IPS-18a (cell line): ENCODE results near the gene MISP.

Source experiments
- H3K27ac ChIP-seq: one replicate; pipeline ENCODE4 v1.5.1; 2013; ENCODE audit warnings: low read length
- H3K27me3 ChIP-seq: one replicate; pipeline ENCODE4 v1.6.1; 2013; ENCODE audit warnings: mild to moderate bottlenecking, low read length; ENCODE audit not compliant: control insufficient read depth, insufficient read depth
- H3K36me3 ChIP-seq: one replicate; pipeline ENCODE4 v1.6.1; 2013; ENCODE audit warnings: low read depth, low read length; ENCODE audit not compliant: control insufficient read depth
- H3K4me1 ChIP-seq: one replicate; pipeline ENCODE4 v1.6.1; 2013; ENCODE audit warnings: low read depth, low read length; ENCODE audit not compliant: control insufficient read depth
- H3K4me3 ChIP-seq: one replicate; pipeline ENCODE4 v1.5.1; 2013; ENCODE audit warnings: low read length
- H3K9ac ChIP-seq: one replicate; pipeline ENCODE4 v1.6.1; 2013; ENCODE audit warnings: mild to moderate bottlenecking, low read length, moderate library complexity
- H3K9me3 ChIP-seq: one replicate; pipeline ENCODE4 v1.6.1; 2013; ENCODE audit warnings: low read depth, low read length; ENCODE audit not compliant: control insufficient read depth

MISP gene

DNA sequence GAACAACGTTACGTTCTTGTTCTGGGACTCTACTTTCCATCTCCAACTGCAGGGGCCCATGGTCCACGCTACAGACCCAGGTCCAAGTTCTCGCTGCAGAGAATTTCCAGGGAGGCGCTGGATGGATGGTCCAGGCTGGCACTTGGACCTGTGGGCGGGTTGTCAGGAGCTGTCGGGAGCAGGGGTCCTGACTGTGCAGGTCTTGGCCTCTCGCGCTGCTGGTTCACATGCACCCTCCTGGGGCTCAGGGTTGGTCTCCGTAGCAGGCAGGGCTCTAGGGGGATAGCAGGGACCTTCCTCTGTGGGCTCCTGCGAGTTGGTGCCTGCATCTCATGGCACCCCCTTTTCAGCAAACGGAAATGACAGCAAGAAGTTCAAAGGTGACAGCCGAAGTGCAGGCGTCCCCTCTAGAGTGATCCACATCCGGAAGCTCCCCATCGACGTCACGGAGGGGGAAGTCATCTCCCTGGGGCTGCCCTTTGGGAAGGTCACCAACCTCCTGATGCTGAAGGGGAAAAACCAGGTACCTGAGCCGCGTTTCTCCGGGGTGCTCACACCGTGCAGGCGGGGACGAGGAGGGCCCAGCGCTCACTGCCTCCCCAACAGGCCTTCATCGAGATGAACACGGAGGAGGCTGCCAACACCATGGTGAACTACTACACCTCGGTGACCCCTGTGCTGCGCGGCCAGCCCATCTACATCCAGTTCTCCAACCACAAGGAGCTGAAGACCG is 52.9 kb downstream of the MISP start:
- Histone ChIP-seq H3K9ac (no peak overlapping the region), H3K4me1 (peaks cover 13% of the 10 kb centered on the region), H3K27me3 (no peaks in the 10 kb centered on the region), H3K4me3 (no peak overlapping the region), H3K36me3 (peaks cover 86% of the 10 kb centered on the region), H3K9me3 (no peaks in the 10 kb centered on the region), H3K27ac (no peak overlapping the region)

DNA sequence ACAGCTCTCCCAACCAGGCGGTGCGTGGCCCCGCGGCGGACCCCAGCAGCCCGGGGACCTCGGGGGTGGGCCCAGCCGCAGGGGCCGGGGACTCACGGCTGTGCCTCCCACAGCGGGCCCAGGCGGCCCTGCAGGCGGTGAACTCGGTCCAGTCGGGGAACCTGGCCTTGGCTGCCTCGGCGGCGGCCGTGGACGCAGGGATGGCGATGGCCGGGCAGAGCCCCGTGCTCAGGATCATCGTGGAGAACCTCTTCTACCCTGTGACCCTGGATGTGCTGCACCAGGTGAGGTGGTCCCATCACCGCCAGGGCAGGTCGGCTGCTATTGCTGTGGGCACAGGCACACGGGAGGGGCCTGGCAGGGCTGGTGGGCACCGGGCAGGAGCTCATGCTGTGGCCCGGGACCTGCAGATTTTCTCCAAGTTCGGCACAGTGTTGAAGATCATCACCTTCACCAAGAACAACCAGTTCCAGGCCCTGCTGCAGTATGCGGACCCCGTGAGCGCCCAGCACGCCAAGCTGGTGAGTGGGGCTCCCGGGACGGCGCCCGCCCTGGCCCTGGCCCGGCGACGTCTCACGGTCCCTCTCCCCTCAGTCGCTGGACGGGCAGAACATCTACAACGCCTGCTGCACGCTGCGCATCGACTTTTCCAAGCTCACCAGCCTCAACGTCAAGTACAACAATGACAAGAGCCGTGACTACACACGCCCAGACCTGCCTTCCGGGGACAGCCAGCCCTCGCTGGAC is 53.7 kb downstream of the MISP start:
- Histone ChIP-seq H3K36me3 (peaks cover 87% of the 10 kb centered on the region), H3K9me3 (no peaks in the 10 kb centered on the region), H3K4me3 (no peak overlapping the region), H3K27me3 (no peaks in the 10 kb centered on the region), H3K9ac (no peak overlapping the region), H3K4me1 (peaks cover 9% of the 10 kb centered on the region), H3K27ac (no peak overlapping the region)

DNA sequence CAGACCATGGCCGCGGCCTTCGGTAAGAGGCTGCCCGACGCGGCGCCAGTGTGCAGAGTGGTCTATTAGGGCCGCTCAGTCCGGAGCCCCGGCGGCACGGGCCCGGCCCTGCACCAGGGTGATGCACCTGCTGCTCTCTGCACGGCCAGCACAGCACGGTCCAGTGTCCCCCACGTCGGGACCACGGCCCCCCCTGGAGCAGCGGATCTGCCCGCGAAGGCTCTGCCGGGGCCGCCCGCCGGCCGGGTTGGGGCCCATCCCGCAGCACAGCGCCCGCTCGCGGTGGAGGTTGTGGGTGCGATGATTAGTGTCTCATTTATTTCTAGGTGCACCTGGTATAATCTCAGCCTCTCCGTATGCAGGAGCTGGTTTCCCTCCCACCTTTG is 54.2 kb downstream of the MISP start:
- H3K27ac ChIP-seq = no peak overlapping the region
- no peaks in the 10 kb centered on the region for H3K27me3 ChIP-seq
- no peak overlapping the region for H3K4me3 ChIP-seq
- no peaks in the 10 kb centered on the region for H3K9me3 ChIP-seq
- H3K36me3 ChIP-seq = peaks cover 88% of the 10 kb centered on the region
- no peak overlapping the region for H3K9ac ChIP-seq
- H3K4me1 ChIP-seq = peaks cover 7% of the 10 kb centered on the region

DNA sequence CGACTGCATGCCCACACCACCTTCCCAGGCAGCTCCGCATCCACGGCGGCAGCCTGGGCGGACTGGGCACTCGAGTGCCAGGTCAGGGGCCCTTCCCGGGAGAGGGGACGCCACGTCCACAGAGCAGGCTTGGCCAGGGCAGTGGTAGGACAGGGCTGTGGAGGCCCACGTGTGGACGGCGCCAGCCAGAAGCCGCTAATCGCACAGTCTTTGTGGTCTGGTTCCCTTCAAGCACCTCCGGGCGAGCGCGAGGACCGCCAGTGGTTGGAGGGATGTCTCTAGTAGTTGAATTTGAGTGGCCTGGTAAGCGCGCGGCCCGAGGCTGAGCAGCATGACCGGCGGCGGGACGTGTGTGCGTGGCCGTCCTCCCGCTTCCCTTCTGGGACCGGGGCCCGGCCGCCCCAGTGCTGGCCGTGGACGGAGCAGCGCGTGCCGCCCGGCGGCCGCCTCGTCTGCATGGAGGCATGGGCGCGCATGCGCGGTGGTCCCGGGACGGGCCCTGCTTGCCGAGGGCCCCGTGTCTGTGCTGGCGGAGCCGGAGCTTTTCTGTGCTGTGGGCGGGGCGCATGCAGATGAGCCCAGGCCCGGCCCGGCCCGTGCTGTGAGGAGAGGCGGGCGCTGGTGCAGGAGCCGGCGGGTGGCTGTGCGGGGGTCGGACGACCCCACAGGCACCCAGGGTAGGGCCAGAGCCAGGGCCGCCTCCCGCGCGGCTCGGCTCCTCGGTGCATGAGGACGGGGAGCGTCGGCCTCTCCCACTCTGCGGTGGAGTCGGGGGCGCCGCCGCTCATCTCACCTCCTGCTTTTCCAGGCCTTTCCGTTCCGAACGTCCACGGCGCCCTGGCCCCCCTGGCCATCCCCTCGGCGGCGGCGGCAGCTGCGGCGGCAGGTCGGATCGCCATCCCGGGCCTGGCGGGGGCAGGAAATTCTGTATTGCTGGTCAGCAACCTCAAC is 55.0 kb downstream of the MISP start:
- no peaks in the 10 kb centered on the region for H3K9me3 ChIP-seq
- H3K4me3 ChIP-seq = no peak overlapping the region
- H3K27ac ChIP-seq = no peak overlapping the region
- peaks cover 5% of the 10 kb centered on the region for H3K4me1 ChIP-seq
- peaks cover 88% of the 10 kb centered on the region for H3K36me3 ChIP-seq
- H3K27me3 ChIP-seq = no peaks in the 10 kb centered on the region
- no peak overlapping the region for H3K9ac ChIP-seq

DNA sequence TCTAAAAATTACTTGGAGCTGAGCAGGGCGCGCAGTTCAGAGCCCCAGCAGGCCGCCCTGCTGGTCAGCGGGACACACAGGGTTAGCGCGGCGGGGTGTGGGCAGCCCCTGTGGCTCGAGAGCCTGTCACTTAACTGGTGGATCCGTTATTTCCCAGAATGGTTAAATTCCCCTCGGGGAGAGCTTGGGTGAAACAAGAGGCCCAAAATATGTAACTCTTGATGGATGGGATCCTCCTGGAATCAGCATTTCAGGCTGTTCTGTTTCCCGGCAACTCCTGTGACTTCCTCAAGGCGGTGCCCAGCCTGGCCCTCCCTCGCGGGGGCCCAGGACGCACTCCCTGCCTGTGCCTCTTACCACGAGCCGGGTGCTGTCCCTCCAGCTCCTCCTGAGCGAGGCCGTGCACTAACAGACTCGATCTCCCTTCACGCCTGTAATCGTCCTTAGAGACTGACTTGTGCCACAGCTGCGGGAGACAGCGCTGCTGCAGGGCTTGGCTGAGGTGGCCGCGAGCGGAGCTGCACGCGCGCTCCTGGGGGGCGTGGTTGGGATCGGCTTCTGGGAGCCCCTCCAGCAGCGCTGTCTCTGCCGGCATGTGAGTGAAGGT is 56.0 kb downstream of the MISP start:
- no peak overlapping the region for H3K27ac ChIP-seq
- no peak overlapping the region for H3K4me3 ChIP-seq
- no peaks in the 10 kb centered on the region for H3K4me1 ChIP-seq
- no peak overlapping the region for H3K9ac ChIP-seq
- H3K36me3 ChIP-seq = peaks cover 88% of the 10 kb centered on the region
- H3K9me3 ChIP-seq = no peaks in the 10 kb centered on the region
- H3K27me3 ChIP-seq = no peaks in the 10 kb centered on the region

DNA sequence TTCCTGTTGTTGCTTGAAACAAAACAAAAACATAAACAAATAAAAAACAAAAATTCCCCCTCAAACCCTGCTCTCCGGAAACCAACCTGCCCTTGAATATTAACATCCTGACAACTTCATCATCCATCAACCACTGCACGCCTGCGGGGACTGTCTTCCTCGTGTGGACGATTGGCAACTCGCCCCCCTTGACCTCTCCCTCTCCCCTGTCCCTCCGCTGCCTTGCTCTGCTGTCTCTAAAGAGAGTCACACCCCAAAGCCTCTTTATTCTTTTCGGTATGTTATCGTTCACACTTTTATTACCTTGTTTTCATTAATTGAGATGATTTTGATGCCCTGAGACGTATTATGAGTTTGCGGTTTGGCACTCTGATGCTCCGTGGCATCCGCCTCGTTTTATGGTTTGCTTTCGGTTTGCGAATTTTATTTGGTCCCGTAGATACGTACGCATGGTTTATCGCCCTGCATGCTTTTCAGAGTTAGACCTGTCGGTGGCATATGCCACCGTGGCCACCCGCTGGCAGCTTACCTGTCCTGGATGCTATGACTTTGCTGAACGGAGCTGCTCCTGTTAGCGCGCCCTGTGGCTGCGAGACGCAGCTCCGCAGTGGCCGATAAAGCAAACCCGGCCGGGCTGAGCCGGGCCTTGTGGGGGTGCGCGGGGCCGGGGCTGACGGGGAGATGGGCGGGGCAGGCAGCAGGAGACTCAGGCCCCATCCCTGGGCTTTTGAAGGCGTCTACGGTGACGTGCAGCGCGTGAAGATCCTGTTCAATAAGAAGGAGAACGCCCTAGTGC is 56.9 kb downstream of the MISP start:
- Histone ChIP-seq H3K9me3 (no peaks in the 10 kb centered on the region), H3K36me3 (peaks cover 87% of the 10 kb centered on the region), H3K4me3 (no peak overlapping the region), H3K4me1 (no peaks in the 10 kb centered on the region), H3K27ac (no peak overlapping the region), H3K9ac (no peak overlapping the region), H3K27me3 (no peaks in the 10 kb centered on the region)

DNA sequence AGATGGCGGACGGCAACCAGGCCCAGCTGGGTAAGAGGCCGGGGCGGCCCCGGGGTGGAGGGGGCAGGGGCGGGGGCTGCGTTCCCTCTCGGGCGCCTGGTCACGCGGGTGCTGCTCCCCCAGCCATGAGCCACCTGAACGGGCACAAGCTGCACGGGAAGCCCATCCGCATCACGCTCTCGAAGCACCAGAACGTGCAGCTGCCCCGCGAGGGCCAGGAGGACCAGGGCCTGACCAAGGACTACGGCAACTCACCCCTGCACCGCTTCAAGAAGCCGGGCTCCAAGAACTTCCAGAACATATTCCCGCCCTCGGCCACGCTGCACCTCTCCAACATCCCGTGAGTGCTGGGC is 57.5 kb downstream of the MISP start:
- Histone ChIP-seq H3K27ac (no peak overlapping the region), H3K4me3 (no peak overlapping the region), H3K27me3 (no peaks in the 10 kb centered on the region), H3K36me3 (peaks cover 82% of the 10 kb centered on the region), H3K4me1 (no peaks in the 10 kb centered on the region), H3K9me3 (no peaks in the 10 kb centered on the region), H3K9ac (no peak overlapping the region)

DNA sequence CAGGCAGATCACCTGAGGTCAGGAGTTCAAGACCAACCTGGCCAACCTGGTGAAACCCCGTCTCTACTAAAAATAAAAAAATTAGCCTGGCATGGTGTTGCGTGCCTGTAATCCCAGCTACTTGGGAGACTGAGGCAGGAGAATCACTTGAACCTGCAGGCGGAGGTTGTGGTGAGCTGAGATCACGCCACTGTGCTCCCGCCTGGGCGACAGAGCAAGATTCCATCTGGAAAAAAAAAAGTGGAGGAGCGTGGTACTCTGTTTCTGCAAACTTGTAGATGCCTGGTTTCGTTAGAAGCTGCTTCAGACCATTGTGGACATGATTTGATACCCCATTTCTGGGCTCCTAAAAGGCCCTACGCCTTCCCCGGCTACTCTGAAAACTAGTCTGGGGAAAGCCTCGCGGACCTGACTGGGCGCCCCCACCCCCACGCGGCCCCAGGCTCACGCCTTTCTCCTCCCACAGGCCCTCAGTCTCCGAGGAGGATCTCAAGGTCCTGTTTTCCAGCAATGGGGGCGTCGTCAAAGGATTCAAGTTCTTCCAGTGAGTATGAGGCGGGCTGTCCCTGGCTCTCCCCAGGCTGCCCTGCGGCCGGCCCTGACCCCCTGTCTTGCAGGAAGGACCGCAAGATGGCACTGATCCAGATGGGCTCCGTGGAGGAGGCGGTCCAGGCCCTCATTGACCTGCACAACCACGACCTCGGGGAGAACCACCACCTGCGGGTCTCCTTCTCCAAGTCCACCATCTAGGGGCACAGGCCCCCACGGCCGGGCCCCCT is 59.4 kb downstream of the MISP start:
- H3K4me3 ChIP-seq = no peak overlapping the region
- H3K27me3 ChIP-seq = no peaks in the 10 kb centered on the region
- no peaks in the 10 kb centered on the region for H3K4me1 ChIP-seq
- peaks cover 66% of the 10 kb centered on the region for H3K36me3 ChIP-seq
- H3K27ac ChIP-seq = no peak overlapping the region
- H3K9ac ChIP-seq = no peak overlapping the region
- no peaks in the 10 kb centered on the region for H3K9me3 ChIP-seq

DNA sequence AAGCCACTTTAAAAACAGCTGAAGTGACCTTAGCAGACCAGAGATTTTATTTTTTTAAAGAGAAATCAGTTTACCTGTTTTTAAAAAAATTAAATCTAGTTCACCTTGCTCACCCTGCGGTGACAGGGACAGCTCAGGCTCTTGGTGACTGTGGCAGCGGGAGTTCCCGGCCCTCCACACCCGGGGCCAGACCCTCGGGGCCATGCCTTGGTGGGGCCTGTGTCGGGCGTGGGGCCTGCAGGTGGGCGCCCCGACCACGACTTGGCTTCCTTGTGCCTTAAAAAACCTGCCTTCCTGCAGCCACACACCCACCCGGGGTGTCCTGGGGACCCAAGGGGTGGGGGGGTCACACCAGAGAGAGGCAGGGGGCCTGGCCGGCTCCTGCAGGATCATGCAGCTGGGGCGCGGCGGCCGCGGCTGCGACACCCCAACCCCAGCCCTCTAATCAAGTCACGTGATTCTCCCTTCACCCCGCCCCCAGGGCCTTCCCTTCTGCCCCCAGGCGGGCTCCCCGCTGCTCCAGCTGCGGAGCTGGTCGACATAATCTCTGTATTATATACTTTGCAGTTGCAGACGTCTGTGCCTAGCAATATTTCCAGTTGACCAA is 60.1 kb downstream of the MISP start:
- H3K4me3 ChIP-seq = no peak overlapping the region
- H3K27me3 ChIP-seq = no peaks in the 10 kb centered on the region
- no peak overlapping the region for H3K9ac ChIP-seq
- H3K4me1 ChIP-seq = no peaks in the 10 kb centered on the region
- H3K27ac ChIP-seq = no peak overlapping the region
- peaks cover 59% of the 10 kb centered on the region for H3K36me3 ChIP-seq
- no peaks in the 10 kb centered on the region for H3K9me3 ChIP-seq

DNA sequence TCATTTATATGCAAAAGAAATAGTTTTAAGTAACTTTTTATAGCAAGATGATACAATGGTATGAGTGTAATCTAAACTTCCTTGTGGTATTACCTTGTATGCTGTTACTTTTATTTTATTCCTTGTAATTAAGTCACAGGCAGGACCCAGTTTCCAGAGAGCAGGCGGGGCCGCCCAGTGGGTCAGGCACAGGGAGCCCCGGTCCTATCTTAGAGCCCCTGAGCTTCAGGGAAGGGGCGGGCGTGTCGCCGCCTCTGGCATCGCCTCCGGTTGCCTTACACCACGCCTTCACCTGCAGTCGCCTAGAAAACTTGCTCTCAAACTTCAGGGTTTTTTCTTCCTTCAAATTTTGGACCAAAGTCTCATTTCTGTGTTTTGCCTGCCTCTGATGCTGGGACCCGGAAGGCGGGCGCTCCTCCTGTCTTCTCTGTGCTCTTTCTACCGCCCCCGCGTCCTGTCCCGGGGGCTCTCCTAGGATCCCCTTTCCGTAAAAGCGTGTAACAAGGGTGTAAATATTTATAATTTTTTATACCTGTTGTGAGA is 60.7 kb downstream of the MISP start:
- Histone ChIP-seq H3K9me3 (no peaks in the 10 kb centered on the region), H3K27ac (no peak overlapping the region), H3K4me1 (no peaks in the 10 kb centered on the region), H3K36me3 (peaks cover 55% of the 10 kb centered on the region), H3K9ac (no peak overlapping the region), H3K4me3 (no peak overlapping the region), H3K27me3 (no peaks in the 10 kb centered on the region)
